Progenitor cell of endocrine pancreas (in vitro differentiated cells): Measurements from ENCODE around the gene MYCBP. TPM values are rescaled to one million over a fixed set of nuclear protein-coding genes. Genes with fewer than 3 reads are reported as not detected.

ENCODE experiments used
- DNase-seq: peaks from one replicate; pipeline ENCODE4 v3.0.0; 2021; ENCODE audit warnings: low spot score; ENCODE audit not compliant: unreplicated experiment
- H3K27ac Mint-ChIP-seq: 2 replicates; pipeline ENCODE4 v1.8.0; 2021; ENCODE audit warnings: mild to moderate bottlenecking, moderate library complexity, mixed read lengths
- H3K27me3 Mint-ChIP-seq: 2 replicates; pipeline ENCODE4 v1.8.0; 2021; ENCODE audit warnings: mixed read lengths
- H3K36me3 Mint-ChIP-seq: 2 replicates; pipeline ENCODE4 v1.8.0; 2022; ENCODE audit warnings: mixed read lengths; ENCODE audit not compliant: insufficient read depth
- H3K4me1 Mint-ChIP-seq: 2 replicates; pipeline ENCODE4 v1.8.0; 2021; ENCODE audit warnings: low read depth, mixed read lengths
- H3K4me3 Mint-ChIP-seq: 2 replicates; pipeline ENCODE4 v1.8.0; 2021; ENCODE audit warnings: low read depth, mild to moderate bottlenecking, moderate library complexity, mixed read lengths
- H3K9me3 Mint-ChIP-seq: 2 replicates; pipeline ENCODE4 v1.8.0; 2021; ENCODE audit warnings: low read depth, mixed read lengths
- total RNA-seq: library from RNA; stranded (reverse); gene quantifications from 2 replicates; pipeline ENCODE4 v1.2.1, GENCODE V29; 2021
- TF ChIP-seq, protein P1 (sequence below): fragments of 200-600 bp; sonication (generic); IDR thresholded peaks from one replicate; pipeline ENCODE4 v1.5.0; 2021; ENCODE audit warnings: antibody characterized with exemption, mild to moderate bottlenecking; ENCODE audit not compliant: unreplicated experiment

The MYCBP gene
- total RNA-seq, 1 donor from 2014 or later = 28.3 TPM

DNA sequence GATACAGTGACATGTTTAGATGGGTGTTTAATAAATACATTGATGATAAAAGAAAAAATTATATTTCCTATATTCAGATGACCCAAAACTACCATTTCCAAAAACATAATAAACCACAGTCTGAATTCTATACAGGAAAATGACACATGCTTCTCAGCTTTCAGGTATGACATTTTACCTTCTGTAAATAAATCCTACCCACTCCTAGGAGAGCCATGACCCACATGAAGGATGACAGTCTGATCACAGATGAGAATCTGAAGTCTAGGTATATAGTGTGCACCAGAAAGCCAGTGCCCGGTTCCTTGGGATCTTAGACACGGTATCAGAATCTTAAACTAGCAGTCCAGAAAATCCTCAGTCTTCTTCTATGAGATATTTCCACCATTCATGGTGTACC lies 11.9 kb upstream of the MYCBP start:
- H3K27ac Mint-ChIP-seq = no peak overlapping the region
- H3K9me3 Mint-ChIP-seq = no peaks in the 10 kb centered on the region
- no peaks in the 10 kb centered on the region for H3K27me3 Mint-ChIP-seq
- H3K4me3 Mint-ChIP-seq = no peak overlapping the region
- DNase-seq = no peak
- no peaks in the 10 kb centered on the region for H3K36me3 Mint-ChIP-seq
- TF ChIP-seq, protein P1, sequence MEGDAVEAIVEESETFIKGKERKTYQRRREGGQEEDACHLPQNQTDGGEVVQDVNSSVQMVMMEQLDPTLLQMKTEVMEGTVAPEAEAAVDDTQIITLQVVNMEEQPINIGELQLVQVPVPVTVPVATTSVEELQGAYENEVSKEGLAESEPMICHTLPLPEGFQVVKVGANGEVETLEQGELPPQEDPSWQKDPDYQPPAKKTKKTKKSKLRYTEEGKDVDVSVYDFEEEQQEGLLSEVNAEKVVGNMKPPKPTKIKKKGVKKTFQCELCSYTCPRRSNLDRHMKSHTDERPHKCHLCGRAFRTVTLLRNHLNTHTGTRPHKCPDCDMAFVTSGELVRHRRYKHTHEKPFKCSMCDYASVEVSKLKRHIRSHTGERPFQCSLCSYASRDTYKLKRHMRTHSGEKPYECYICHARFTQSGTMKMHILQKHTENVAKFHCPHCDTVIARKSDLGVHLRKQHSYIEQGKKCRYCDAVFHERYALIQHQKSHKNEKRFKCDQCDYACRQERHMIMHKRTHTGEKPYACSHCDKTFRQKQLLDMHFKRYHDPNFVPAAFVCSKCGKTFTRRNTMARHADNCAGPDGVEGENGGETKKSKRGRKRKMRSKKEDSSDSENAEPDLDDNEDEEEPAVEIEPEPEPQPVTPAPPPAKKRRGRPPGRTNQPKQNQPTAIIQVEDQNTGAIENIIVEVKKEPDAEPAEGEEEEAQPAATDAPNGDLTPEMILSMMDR = no peak
- H3K4me1 Mint-ChIP-seq = peaks cover 1% of the 10 kb centered on the region

DNA sequence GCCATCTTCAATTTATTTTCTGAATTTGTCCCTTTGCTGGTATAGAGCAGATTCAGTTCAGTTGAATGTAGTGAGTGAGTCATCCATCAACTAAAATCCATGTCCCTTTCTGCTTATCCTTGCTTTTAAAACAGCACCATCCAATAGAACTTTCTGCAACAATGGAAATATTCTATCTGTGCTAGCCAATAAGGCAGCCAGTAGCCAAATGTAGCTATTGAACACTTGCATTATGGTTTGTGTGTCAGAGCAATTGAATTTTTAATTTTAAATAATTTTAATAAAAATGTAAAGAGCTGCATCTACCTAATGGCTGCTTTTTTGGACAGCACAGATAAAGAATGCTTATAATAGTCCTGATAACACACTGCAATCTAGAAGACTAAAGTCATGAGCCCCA lies 8.3 kb upstream of the MYCBP start, which contains the start of gene GJA9:
Gene GJA9 (minus strand): TSS at position 101 of the 400 bp plus-strand sequence. CDS start 5,489 bp downstream, outside the sequence.
- Mint-ChIP-seq H3K36me3 (no peaks in the 10 kb centered on the region), H3K27ac (no peak within 1 kb of the TSS), H3K4me3 (no peak within 1 kb of the TSS), H3K27me3 (no peaks in the 10 kb centered on the region), H3K9me3 (no peaks in the 10 kb centered on the region), H3K4me1 (no peaks in the 10 kb centered on the region)
- TF ChIP-seq, protein P1 = no peak
- no peak for DNase-seq

DNA sequence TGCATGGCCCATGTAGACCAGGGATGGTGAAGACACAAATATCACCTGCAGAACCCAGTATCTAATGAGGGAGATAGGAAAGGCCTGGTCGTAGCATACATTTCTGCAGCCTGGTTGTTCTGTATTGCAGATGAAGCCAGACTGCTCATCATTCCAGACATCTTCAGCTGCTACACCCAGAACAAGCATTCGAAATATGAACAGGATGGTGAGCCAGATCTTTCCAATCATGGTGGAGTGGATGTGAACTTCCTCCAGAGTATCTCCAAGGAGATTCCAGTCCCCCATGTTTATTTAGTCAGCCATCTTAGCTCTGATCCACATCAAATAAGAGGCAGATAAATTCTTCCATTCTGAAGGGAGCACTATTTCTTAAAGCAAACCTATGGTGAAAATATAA lies 2.7 kb upstream of the MYCBP start:
- H3K27ac Mint-ChIP-seq = no peak overlapping the region
- H3K27me3 Mint-ChIP-seq = no peaks in the 10 kb centered on the region
- no peaks in the 10 kb centered on the region for H3K36me3 Mint-ChIP-seq
- TF ChIP-seq, protein P1 = no peak
- H3K9me3 Mint-ChIP-seq = no peaks in the 10 kb centered on the region
- no peak for DNase-seq
- no peak overlapping the region for H3K4me3 Mint-ChIP-seq
- H3K4me1 Mint-ChIP-seq = peaks cover 10% of the 10 kb centered on the region

DNA sequence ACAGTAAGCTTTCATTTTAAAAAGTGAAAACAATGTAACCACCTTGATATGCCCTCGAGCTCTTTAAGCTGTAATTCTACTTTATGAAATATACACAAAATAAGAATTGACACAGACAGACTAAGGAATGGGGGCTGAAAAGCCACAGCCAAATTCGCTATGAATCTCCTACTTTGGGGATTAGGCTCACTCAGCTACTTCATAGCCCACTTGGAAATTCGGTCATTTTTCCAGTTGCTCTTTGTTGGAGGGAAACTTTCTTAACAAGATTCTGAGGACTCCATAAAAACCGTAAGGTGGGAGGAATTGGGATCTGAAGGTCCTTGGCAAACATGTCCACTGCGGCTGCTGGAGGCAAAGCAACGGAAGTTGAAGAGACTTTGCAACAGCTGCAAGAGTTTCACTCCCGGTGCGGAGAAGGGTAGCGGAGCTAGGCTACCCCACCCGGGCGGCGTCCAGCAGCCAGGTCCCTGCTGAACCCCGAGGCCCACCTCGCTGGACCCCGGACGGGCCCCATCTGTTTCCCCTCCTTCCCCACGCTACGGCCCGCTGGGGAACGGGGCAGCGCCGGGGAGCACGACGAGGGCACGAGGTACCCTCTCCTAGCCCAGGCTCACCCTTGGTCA lies 634 bp downstream of the MYCBP start:
- H3K27me3 Mint-ChIP-seq = no peaks in the 10 kb centered on the region
- TF ChIP-seq, protein P1 = no peak
- no peak for DNase-seq
- no peaks in the 10 kb centered on the region for H3K9me3 Mint-ChIP-seq
- H3K4me3 Mint-ChIP-seq = peak overlapping the region; percentile 92
- peaks cover 10% of the 10 kb centered on the region for H3K4me1 Mint-ChIP-seq
- no peak overlapping the region for H3K27ac Mint-ChIP-seq
- no peaks in the 10 kb centered on the region for H3K36me3 Mint-ChIP-seq

DNA sequence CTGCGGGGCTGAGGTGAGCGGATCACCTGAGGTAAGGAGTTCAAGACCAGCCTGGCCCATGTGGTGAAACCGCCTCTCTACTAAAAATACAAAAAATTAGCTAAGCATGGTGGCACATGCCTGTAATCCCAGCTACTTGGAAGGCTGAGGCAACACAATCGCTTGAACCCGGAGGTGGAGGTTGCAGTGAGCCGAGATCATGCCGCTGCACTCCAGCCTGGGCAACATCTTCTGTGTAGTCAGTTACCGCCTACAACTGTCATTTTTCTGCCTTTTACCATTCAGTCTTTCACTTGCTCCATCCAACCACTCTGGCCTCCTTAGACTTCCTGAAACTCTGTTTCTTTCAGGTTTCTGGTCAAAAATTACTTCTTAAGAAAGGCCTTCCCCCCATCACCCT lies 2.2 kb downstream of the MYCBP start:
- peaks cover 1% of the 10 kb centered on the region for H3K36me3 Mint-ChIP-seq
- H3K27ac Mint-ChIP-seq = no peak overlapping the region
- no peak for DNase-seq
- no peak overlapping the region for H3K4me3 Mint-ChIP-seq
- H3K9me3 Mint-ChIP-seq = no peaks in the 10 kb centered on the region
- TF ChIP-seq, protein P1 = no peak
- peaks cover 10% of the 10 kb centered on the region for H3K4me1 Mint-ChIP-seq
- H3K27me3 Mint-ChIP-seq = no peaks in the 10 kb centered on the region
